K562 (cell line): ENCODE data around the gene ADAMTSL2. TPM values are rescaled to one million over a fixed set of nuclear protein-coding genes. Genes with fewer than 3 reads are reported as not detected.

Experiments used
- ZNF436 ChIP-seq: fragments of 250-450, 450-650 bp; sonication (Bioruptor Pico); formaldehyde crosslinking; IDR thresholded peaks from 2 replicates; pipeline ENCODE4 v1.7.0; 2020; ENCODE audit warnings: mild to moderate bottlenecking
- polyA plus RNA-seq, 8 experiments: library from polyadenylated mRNA; depleted of rRNA in 4 of 8; stranded (reverse) in 5 of 8; unstranded in 3 of 8; fragments of >200 nt; fragmentation: Nextera tagmentation in 2 of 8; fragmentation: Illumina TruSeq in 1 of 8; extraction: Ambion mirVana in 2 of 8; extraction: Trizol in 1 of 8; gene quantifications; 2 replicates each; pipeline versions ENCODE4 v1.2.1 to v1.2.3, GENCODE V29; 2011 to 2014; ENCODE audit warnings: inconsistent platforms in 1 of 8, missing spikeins in 1 of 8
- total RNA-seq, 7 experiments: library from RNA; depleted of rRNA in 6 of 7; stranded (reverse); fragments of >200 nt in 6 of 7; fragmentation: Illumina TruSeq in 2 of 7; extraction: Trizol in 2 of 7; gene quantifications; 2 replicates each; pipeline versions ENCODE4 v1.2.1 to v1.2.3, GENCODE V29; 2011 to 2021; ENCODE audit warnings: low replicate concordance in 1 of 7
- TF ChIP-seq, protein P1 (sequence below), 2 experiments: fragments of 450-650 bp; formaldehyde crosslinking in 1 of 2; IDR thresholded peaks; 2 replicates each; pipeline versions ENCODE4 v1.4.0 to v1.6.1; 2014 to 2020; ENCODE audit warnings: mild to moderate bottlenecking in 2 of 2, borderline replicate concordance in 1 of 2, low read depth in 1 of 2

ADAMTSL2 gene
- total and polyA plus RNA-seq, 9 of the 15 experiments (the other 6 are each of a cell fraction or from before 2014, with no cell fraction given), result 0.04 TPM; not detected in 8

DNA sequence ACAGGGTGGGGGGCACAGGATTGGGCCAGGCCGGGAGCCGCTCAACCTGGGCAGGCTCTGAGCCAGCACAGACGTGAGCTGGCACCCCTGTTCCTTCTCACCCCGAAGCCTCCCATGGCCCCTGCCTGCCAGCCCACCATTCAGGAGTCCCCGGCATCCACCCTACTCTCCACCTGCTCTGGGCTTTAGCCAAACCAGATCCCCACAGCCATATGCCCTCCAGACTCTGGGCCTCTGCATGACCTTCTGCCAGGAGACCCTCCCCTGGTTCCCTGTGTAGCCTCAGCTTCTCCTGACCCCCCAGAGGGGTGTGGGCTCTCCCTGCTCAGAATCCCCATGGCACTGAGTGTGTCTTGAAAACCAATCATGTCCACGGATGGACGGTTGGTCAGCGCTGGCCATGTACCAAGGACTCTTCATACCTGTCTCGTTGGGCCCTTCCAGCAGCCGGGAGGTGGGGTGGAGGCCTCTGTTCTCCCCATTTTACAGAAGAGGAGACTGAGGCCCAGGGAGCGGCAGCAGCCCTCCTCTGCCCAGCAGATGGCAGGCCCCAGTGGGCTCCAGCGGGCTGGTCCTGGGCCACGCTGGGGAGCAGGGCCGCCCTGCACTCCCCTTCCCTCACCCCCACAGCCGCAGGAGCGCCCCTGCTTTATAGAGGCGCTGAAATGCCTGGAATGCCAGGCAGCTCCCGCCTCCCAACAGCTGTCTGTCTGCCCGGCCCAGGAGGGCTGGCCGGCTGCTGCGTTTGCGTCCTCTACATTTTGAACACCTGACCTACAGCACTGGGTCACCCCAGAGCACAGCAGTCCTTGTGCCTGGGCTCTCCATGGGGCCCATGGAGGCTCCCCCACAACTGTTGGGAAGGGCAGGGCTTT, 6.3 kb upstream of the ADAMTSL2 start (continued):
- TF ChIP-seq, protein P1, sequence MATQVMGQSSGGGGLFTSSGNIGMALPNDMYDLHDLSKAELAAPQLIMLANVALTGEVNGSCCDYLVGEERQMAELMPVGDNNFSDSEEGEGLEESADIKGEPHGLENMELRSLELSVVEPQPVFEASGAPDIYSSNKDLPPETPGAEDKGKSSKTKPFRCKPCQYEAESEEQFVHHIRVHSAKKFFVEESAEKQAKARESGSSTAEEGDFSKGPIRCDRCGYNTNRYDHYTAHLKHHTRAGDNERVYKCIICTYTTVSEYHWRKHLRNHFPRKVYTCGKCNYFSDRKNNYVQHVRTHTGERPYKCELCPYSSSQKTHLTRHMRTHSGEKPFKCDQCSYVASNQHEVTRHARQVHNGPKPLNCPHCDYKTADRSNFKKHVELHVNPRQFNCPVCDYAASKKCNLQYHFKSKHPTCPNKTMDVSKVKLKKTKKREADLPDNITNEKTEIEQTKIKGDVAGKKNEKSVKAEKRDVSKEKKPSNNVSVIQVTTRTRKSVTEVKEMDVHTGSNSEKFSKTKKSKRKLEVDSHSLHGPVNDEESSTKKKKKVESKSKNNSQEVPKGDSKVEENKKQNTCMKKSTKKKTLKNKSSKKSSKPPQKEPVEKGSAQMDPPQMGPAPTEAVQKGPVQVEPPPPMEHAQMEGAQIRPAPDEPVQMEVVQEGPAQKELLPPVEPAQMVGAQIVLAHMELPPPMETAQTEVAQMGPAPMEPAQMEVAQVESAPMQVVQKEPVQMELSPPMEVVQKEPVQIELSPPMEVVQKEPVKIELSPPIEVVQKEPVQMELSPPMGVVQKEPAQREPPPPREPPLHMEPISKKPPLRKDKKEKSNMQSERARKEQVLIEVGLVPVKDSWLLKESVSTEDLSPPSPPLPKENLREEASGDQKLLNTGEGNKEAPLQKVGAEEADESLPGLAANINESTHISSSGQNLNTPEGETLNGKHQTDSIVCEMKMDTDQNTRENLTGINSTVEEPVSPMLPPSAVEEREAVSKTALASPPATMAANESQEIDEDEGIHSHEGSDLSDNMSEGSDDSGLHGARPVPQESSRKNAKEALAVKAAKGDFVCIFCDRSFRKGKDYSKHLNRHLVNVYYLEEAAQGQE (IDR thresholded peaks at IDR 0.05; ENCODE audit: borderline replicate concordance), result no peak
- TF ChIP-seq, protein P1 (CRISPR knock-in tag; IDR thresholded peaks at IDR 0.05; ENCODE audit: low read depth), result no peak
- no peak for TF ChIP-seq ZNF436
